GM12875 (cell line): ENCODE measurements around the gene SNRK.

ENCODE experiments used
- H3K4me3 ChIP-seq: one replicate; pipeline ENCODE4 v1.5.1; 2011; ENCODE audit warnings: low read depth, low read length, control low read depth
- CTCF ChIP-seq: IDR thresholded peaks from 2 replicates; pipeline ENCODE4 v1.5.1; 2011; ENCODE audit warnings: low read depth, mild to moderate bottlenecking, control low read depth, inconsistent platforms, low read length, moderate library complexity, borderline replicate concordance; ENCODE audit not compliant: insufficient read depth

Gene SNRK

GRCh38 chr3:43362183-43362582 is 75.8 kb downstream of the SNRK start:
- no peak overlapping the region for H3K4me3 ChIP-seq
- no peak for TF ChIP-seq CTCF

DNA sequence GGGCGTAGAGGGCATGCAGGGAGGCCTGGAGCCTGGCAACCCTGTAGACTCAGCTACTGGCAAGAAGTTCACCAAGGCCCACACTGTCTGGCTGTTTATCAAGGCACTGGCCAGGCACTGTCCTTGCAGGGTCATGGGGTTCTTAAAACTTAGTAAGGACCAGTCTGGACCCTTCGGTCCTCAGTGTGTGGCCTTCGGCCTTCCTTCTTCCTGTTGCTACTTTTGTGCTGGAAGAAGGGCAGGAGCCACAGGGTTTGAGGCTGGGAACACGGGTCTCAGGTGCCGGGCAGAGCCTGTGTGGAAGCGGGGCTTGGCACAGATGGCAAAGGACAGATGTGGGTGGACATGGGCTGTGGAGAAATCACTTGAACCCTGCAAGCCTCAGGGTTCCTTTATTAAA is 76.6 kb downstream of the SNRK start:
- H3K4me3 ChIP-seq, result no peak overlapping the region
- no peak for TF ChIP-seq CTCF

- TF ChIP-seq CTCF, result no peak
- no peak overlapping the region for H3K4me3 ChIP-seq
Observed at GRCh38 chr3:43363621-43364266, 77.4 kb downstream of the SNRK start.

- no peak for TF ChIP-seq CTCF
Observed at GRCh38 chr3:43364494-43364893, 78.2 kb downstream of the SNRK start.

GRCh38 chr3:43364926-43365325 is 78.6 kb downstream of the SNRK start:
- no peak for TF ChIP-seq CTCF
- no peak overlapping the region for H3K4me3 ChIP-seq

More at GRCh38 chr3:43364494-43364893, 78.2 kb downstream of the SNRK start:
- no peak overlapping the region for H3K4me3 ChIP-seq

DNA sequence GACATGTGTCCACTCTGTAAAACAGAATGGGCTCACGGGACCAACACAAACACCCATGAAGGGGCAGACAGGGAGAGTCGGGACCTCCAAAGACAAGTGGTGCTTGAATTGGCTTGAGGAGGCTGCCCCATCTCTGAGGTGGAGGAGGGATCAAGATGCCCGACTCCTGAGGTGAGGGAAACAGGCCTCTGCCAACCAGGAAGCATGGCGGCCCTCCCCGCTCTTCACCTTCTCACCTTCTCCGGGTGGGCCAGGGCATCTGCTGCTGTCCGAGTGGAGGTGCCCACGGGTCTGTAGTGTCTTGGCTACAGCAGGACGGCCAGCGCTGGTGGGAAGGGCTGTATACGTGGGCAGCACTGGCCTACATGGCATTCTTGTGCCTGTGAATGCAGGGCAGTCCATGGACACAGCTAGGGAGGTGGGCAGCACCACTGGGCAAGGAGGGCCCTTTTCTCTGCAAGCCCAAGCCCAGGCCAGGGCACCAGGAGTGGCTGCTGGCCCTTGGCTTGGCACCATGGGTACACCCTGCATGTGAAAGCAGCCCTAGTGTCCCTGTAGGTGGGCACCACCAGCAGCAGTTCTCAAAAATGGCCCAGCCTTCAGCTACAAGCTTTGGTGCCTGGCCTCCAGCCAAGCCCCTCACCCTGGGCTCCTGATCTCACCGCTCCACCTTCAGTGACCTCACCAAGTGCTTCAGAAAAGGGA is 79.4 kb downstream of the SNRK start:
- TF ChIP-seq CTCF, result no peak
- no peak overlapping the region for H3K4me3 ChIP-seq

GRCh38 chr3:43366481-43366880 is 80.1 kb downstream of the SNRK start:
- H3K4me3 ChIP-seq, result no peak overlapping the region

More at GRCh38 chr3:43366481-43366880, 80.1 kb downstream of the SNRK start:
- no peak for TF ChIP-seq CTCF
